IMR-90 (cell line): ENCODE results near the gene RRP9.

Source experiments
- CEBPB ChIP-seq: IDR thresholded peaks from 2 replicates; pipeline ENCODE4 v1.6.1; 2012; ENCODE audit warnings: low read depth, low read length, improper control_type of control experiment
- CTCF ChIP-seq: conservative IDR thresholded peaks from 2 replicates; pipeline ENCODE4 v1.5.1; 2012; ENCODE audit warnings: mild to moderate bottlenecking, low read depth, low read length, improper control_type of control experiment
- POLR2A ChIP-seq: IDR thresholded peaks from 2 replicates; pipeline ENCODE4 v1.6.1; 2012; ENCODE audit warnings: mild to moderate bottlenecking, low read depth, low read length
- RAD21 ChIP-seq: IDR thresholded peaks from 2 replicates; pipeline ENCODE4 v1.6.1; 2012; ENCODE audit warnings: low read length, improper control_type of control experiment
- USF2 ChIP-seq: fragments of 150-350 bp; IDR thresholded peaks from 2 replicates; pipeline ENCODE4 v1.6.1; 2017; ENCODE audit warnings: mild to moderate bottlenecking, antibody characterized with exemption, low read length, low read depth

- no peak for TF ChIP-seq CTCF
- TF ChIP-seq POLR2A, result no peak
- no peak for TF ChIP-seq USF2
- no peak for TF ChIP-seq RAD21
- TF ChIP-seq CEBPB, result no peak
Measured at GRCh38 chr3:51958603-51959521, 17.2 kb upstream of the RRP9 start.
